Astrocyte of the hippocampus (primary cell): Measurements from ENCODE around the gene ZNF229.
"Not testable (repeated sequence)": the region's sequence is repeated elsewhere in the genome, so short reads cannot be mapped to it uniquely, and the experiment has no call there.

Experiments
- DNase-seq: peaks from one replicate; pipeline ENCODE4 v3.0.0; 2011; ENCODE audit warnings: low read depth, low spot score

The ZNF229 gene

DNA sequence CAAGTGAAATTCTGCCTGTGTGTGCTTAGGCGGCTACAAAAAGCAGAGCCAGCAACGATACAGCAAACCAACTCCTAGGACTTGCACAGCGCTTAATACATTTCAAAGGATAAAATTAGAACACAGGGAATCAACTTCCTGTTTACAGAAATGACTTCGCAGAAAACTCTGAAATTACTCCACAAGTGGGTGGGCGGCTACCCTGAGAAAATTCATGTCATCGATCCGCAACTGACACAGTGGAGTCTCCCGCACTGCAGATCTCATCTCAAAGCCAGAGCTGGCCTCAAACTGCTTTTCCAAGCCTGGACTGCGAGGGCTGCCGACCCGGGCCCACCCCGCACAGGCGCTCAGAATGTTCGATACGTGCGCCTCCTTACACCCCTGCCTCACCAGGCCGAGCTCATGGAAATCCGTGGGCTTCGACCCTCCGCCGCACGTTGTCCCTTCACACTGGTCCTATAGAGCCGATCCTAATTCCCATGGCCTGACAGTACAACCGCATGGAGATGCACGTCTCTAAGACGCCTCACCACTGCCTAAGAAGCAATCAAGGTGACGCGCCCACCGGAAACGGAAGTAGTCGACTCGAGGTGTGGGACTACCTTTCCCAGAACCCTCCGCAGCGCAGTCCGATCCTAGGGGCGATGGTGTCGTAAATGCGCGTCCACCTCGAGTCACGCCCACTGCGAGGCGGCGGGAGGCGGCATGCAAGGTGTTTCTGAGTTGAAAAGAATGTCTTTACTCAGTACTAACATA, at the start of gene ZNF229:
ZNF229 (minus strand) TSS at position 557 of the 759 bp plus-strand sequence. CDS start 5,625 bp downstream, outside the sequence.
- peak; percentile 97 for DNase-seq

DNA sequence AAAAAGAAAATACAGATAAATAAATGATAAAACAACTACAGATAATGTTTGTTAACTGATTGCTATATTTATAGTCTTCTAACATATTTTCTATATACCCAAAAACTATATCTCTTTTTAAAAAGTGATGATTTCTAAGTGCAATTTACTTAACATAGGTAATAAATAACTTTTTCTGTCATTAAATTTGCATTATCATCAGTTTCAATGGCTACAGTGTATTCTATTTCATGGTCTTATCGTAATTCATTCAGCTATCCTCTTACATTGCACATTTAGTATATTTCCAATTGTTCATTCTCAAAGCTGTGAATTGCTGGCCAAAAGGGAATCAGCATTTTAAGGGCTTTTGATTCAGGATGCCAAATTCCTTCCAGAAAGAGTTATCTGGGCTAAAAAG, 48.4 kb upstream of the ZNF229 start:
- no peak for DNase-seq

DNA sequence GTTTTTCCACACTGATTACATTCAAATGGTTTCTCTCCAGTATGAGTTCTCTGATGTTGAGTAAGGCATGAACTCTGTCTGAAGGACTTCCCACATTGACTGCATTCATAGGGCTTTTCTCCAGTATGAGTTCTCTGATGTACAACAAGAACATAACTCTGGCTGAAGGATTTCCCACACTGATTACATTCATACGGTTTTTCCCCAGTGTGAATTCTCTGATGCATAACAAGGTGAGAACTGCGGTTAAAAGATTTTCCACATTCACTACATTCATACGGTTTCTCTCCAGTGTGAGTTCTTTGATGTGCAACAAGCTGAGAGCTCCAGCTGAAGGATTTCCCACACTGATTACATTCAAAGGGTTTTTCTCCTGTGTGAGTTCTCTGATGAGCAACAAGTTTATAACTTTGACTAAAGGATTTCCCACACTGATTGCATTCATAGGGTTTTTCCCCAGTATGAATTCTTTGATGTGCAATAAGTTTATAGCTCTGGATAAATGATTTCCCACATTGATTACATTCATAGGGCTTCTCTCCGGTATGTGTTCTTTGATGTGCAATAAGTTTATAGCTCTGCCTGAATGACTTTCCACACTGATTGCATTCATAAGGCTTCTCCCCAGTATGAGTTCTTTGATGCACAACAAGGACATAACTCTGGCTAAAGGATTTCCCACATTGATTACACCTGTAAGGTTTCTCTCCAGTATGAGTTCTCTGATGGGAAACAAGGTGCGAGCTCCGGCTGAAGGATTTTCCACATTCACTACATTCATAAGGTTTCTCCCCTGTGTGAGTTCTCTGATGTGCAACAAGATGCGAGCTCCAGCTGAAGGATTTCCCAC, 28.5 kb upstream of the ZNF229 start:
- peak; percentile 23 for DNase-seq

DNA sequence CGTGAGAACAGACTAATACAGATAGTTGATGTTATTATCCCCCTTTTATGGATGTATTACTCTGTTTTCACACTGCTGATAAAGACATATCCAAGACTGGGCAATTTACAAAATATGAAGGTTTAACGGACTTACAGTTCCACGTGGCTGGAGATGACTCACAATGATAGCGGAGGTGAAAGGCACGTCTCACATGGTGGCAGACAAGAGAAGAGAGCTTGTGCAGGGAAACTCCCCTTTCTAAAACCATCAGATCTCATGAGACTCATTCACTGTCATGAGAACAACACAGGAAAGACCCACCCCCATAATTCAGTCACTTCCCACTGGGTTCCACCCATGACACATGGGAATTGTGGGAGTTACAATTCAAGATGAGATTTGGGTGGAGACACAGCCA, 20.5 kb upstream of the ZNF229 start:
- DNase-seq: not testable (repeated sequence)

DNA sequence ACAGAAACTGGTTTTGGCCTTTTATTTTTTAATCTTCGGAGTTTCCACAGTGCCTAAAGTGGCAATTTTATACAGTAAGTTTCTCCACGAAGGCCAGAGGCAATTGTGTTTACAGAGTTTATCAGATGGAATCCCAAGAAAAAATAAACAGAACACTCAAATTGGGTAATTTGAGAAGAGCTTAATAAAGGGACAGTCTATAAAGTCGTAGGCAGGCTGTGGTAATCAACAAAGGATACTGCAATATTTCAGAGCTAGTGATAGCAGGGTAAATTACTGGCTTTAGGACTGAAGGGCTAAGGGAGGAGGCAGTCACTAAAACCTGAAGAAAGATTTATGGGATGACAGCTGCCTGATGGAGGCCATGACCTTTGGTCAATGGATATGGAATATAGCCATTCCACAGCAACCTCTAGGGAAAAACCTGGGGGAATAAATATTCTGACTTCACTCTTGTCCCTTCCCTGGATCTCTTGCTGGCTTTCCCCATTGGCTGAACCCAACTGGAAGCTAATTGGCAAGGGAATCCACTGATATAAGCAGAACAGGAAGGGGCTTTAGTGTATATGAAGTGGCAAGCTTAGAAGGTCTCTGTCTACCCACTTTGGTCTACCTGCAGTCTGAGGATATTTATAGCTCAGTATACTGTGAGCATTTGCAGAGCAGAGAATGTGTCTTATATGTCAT, 14.5 kb upstream of the ZNF229 start:
- not testable (repeated sequence) for DNase-seq

DNA sequence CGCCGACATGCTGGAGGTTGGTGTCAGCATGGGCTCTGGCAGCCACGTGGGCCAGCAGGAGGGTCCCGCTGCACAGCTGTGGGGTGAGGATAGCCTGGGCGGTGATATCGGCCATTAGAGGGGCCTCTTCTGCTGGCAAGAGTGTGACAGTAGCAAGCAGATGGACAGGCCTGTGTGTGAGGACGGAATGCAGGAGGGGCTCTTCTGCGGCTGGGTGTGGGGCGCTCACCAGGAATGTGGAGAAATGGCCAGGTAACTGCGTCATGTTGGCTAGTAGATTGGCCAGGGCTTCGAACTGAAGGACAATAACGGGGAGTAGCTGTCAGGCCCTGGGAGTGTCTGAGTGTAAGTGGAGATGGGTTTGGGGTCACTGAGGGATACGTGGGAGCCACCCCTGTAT, 7.7 kb upstream of the ZNF229 start:
- not testable (repeated sequence) for DNase-seq

DNA sequence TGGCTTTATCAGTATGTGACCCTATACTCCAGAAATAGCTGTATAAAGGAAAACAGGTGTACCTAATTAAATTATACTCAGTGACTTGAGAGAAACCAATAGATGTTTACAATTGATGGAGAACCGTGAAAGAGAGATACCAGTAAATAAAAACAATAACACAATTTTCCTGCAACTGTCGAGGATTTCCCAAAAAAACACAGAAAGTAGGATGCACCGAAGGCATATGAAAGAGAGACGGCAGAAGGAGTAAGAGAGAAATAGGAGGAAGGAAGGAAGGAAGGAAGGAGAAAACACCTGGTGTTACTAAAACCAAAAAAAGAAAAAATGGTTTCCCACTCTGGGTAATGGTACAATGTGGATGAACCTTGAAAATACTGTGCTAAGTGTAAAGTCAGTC, 6.8 kb upstream of the ZNF229 start:
- DNase-seq: no peak

DNA sequence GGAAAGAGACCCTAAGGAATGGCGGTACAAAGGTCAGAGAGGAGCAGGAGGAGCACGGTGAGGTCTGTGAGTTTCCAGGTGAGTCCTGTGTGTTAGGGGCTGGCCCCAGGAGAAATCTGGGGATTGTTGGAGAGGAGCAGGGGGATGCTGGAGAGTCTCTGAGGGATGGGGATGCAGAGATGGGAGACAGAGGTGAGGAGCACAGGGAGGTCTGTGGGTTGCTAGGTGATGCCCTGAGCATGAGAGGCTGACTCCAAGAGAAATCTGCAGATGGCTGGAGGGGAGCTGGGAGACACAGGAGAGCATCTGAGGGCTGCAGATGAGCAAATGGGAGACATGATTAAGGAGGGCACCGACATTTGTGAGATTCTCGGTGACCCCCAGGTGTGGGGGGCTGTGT, 4.1 kb upstream of the ZNF229 start:
- DNase-seq: no peak

DNA sequence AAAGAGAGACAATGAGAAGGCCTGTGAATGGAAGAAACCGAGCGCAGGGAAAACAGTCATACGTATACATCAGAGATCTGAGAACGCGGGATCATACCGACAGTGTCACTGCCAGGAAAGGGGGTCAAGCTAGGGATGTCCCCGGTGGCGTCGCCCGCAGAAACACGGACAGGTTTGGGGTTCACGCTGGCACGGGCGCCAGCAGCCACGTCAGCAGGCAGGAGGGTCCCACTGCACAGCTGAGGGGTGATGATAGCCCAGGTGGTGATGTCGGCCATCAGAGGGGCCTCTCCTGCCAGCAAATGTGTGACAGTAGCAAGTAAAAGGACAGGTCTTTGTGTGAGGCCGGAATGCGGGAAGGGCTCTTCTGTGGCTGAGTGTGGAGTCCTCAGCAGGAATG, 3.4 kb upstream of the ZNF229 start:
- DNase-seq: no peak

DNA sequence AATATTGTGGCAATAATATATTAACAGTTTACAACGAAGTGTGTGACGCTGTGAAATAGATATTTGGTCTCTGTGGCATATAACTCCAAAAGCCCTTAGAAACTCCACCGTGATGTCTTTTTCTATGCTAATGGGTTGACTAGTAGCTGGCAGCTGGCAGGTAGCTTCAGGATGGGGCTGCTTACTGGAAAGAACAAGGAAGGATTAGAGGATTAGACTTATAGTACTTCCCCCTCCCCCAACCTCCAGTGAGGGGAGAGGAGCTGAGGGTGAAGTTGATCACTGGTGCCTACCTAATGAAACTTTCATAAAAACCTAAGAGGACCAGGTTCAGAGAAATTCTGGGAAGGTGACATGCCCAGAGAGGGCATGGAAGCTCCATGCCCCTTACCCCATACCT, 9.8 kb downstream of the ZNF229 start:
- DNase-seq: no peak

DNA sequence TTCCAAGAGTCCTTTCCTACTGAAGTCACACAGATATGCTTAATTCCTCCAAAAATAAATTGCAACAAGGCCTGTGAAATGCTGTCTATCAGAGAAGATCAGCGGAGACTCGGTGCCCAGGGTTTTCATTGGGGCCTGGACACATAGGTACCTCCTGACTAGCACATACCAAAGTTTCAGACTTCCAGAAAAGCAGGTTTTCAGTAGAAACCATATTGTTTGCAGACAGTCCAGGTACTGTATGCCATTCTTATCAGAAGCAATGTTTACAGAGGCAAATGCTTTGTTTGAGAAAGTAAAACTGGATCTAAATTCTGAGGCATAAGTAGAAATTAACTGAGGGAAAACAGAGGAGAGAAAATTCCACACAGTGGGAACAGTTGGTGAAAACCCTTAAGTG, 12.8 kb downstream of the ZNF229 start:
- no peak for DNase-seq

DNA sequence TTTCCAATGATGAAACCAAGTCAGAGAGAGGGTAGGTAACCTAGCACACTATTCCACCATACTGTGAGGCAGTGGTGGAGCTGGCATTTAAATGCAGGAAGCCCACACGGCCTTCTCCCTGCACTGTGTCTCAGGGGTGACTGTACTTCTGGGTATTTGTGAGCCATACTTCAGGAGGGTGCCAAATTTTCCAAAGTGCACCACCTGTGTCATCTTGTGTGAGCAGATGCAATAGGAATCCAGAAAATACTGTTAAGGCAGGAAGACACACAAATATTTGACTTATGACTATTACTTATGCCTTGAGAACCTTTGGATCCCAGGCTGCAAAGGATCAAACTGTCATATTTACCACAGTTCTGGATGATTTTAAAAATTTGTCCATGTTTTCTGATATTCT, 17.3 kb downstream of the ZNF229 start:
- no peak for DNase-seq

DNA sequence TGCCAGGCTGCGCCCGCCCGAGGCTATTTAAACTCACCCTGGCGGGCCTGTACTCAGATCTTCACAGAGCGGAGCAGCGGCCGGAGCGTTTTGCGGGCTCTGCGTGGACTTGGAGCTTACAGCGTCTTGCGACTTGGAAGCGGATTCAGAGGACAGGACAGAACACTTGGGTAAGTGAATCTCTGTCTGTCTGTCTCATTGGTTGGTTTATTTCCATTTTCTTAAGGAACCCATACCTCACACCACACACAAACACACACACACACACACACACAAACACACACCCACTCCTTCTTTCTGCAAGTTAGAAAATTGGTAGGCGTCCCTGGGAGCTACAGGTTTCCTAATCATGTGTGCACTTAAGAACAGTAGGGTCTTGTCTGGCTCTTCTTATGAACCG, 32.7 kb downstream of the ZNF229 start:
- DNase-seq: not testable (repeated sequence)

DNA sequence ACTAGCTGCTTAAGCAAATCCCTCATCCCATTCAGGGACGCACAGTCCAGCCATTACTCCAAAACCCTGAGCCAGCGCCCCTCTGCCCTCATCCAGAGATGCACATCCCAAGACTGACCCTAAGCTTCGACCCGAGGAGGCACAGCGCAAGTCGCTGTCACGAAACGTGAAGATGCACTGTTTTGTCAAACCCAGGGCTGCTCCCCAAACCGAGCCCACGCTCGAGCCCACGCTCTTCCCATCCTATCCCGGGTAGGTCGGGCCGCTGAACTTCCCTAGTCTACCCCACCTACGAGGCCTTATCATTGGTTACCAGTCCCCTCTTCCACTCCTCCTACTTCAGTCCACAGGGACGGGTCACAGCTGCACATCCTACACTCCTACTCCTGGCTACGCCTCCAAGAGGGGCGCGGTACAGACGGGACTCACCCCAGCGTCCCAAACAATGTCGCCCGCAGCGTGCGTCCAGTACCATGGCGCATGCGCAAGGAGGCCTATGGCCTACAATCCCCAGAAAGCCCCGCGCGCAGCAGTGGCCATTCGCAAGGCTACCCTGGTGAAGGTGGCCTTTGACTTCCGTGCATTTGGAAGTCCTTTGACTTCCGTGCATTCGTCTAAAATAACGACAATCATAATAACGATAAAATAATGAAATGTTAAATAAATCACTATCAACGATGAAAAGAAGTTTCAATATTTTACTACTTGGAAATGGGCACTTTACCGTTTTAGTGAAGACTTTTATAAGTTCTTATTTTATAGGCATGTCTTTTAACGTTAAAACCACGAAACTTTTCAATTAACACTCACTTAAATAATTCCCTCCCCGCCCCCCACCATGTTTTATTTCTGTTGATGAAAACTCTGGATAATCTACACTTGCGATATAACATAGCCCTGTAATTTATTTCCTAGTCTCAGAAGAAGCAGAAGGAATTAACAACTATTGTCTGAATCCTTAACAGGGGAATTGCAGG, 46.8 kb downstream of the ZNF229 start, which contains the start of gene ZNF285:
ZNF285 (minus strand) TSS at position 470 of the 977 bp plus-strand sequence. CDS start 4,395 bp downstream, outside the sequence.
- DNase-seq: peak; percentile 98

DNA sequence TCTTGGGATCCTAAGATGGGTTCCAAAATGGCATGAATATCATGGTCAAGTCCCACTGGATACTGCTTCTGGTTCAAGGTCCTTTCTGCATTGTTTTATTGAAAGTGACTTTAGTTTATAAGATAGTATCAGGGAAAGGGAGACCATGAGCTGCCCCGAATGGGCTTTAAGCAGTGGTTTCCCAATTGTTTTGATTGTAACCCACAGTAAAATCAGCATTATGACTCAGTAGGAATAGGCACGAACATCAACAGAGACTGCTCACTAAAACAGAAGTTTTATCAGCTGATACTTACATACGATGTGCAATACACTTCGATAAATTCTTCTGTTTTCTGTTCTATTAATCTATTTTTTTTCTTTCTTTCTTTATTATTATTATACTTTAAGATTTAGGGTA, 59.0 kb downstream of the ZNF229 start:
- peak; percentile 37 for DNase-seq
